HG03103 (cell line): ENCODE results near the gene RPA3.
A peak's percentile ranks its signal among the peaks of the same experiment; 100 is the strongest.
"Not testable (repeated sequence)": the region's sequence is repeated elsewhere in the genome, so short reads cannot be mapped to it uniquely, and the experiment has no call there.

Source experiments
- ATAC-seq: cut with Tn5 transposase; IDR thresholded peaks from one replicate; pipeline ENCODE4 v1.9.1; 2021; ENCODE audit warnings: low read depth; ENCODE audit not compliant: unreplicated experiment

The RPA3 gene

GRCh38 chr7:7662527-7662926, 55.9 kb downstream of the RPA3 start:
- no peak for ATAC-seq

- not testable (repeated sequence) for ATAC-seq
These were observed 61.9 kb downstream of the RPA3 start for GRCh38 chr7:7656459-7656858.

GRCh38 chr7:7654964-7655715, 63.3 kb downstream of the RPA3 start:
- ATAC-seq = no peak

GRCh38 chr7:7653593-7654187, 64.7 kb downstream of the RPA3 start:
- ATAC-seq = no peak

- no peak for ATAC-seq
These were observed 65.4 kb downstream of the RPA3 start for GRCh38 chr7:7652798-7653540.

GRCh38 chr7:7651479-7651878, 66.9 kb downstream of the RPA3 start:
- ATAC-seq = no peak

- ATAC-seq = no peak
These were observed 67.7 kb downstream of the RPA3 start for GRCh38 chr7:7650682-7651206.

GRCh38 chr7:7647495-7648036, 70.8 kb downstream of the RPA3 start:
- no peak for ATAC-seq

GRCh38 chr7:7642081-7642480, 76.3 kb downstream of the RPA3 start:
- ATAC-seq = no peak

GRCh38 chr7:7641129-7641663, 77.2 kb downstream of the RPA3 start:
- peak; percentile 9 for ATAC-seq

GRCh38 chr7:7640221-7641128, 77.9 kb downstream of the RPA3 start, which contains the start of gene UMAD1:
TSS of gene UMAD1 (plus strand) at chr7:7640752. CDS start at chr7:7673372, 32,620 bp downstream.
- ATAC-seq = peak; percentile 96

- no peak for ATAC-seq
These were observed 78.6 kb downstream of the RPA3 start for GRCh38 chr7:7639847-7640220.

- no peak for ATAC-seq
These were observed 79.0 kb downstream of the RPA3 start for GRCh38 chr7:7639421-7639820.

GRCh38 chr7:7630626-7631329, 87.6 kb downstream of the RPA3 start:
- no peak for ATAC-seq

GRCh38 chr7:7628476-7628875, 89.9 kb downstream of the RPA3 start:
- no peak for ATAC-seq

GRCh38 chr7:7620644-7621210, 97.7 kb downstream of the RPA3 start:
- no peak for ATAC-seq

- ATAC-seq = no peak
These were observed 98.2 kb downstream of the RPA3 start for GRCh38 chr7:7620236-7620635.

- no peak for ATAC-seq
These were observed 100.0 kb downstream of the RPA3 start for GRCh38 chr7:7618410-7618809.

- ATAC-seq = no peak
These were observed 100.9 kb downstream of the RPA3 start for GRCh38 chr7:7617550-7617949.
